G401 (cell line): ENCODE results near the gene GIPC2. TPM values are rescaled to one million over a fixed set of nuclear protein-coding genes. Genes with fewer than 3 reads are reported as not detected.
"Not testable (repeated sequence)": the region's sequence is repeated elsewhere in the genome, so short reads cannot be mapped to it uniquely, and the experiment has no call there.

Source experiments
- DNase-seq: peaks from one replicate; pipeline ENCODE4 v3.0.0-alpha.2; 2015; ENCODE audit warnings: low spot score
- in situ Hi-C: cut with HindIII; loops from 2 replicates; pipeline ENCODE4 v1.10.0; 2016; ENCODE audit warnings: low sequenced_read_pairs, mixed read lengths
- total RNA-seq: library from RNA; depleted of rRNA; stranded (reverse); fragments of >200 nt; shearing (Covaris generic); gene quantifications from 2 replicates; pipeline ENCODE4 v1.2.3, GENCODE V29; 2014

GIPC2 gene
- total RNA-seq, 1 experiment from 2014 or later, result not detected

DNA sequence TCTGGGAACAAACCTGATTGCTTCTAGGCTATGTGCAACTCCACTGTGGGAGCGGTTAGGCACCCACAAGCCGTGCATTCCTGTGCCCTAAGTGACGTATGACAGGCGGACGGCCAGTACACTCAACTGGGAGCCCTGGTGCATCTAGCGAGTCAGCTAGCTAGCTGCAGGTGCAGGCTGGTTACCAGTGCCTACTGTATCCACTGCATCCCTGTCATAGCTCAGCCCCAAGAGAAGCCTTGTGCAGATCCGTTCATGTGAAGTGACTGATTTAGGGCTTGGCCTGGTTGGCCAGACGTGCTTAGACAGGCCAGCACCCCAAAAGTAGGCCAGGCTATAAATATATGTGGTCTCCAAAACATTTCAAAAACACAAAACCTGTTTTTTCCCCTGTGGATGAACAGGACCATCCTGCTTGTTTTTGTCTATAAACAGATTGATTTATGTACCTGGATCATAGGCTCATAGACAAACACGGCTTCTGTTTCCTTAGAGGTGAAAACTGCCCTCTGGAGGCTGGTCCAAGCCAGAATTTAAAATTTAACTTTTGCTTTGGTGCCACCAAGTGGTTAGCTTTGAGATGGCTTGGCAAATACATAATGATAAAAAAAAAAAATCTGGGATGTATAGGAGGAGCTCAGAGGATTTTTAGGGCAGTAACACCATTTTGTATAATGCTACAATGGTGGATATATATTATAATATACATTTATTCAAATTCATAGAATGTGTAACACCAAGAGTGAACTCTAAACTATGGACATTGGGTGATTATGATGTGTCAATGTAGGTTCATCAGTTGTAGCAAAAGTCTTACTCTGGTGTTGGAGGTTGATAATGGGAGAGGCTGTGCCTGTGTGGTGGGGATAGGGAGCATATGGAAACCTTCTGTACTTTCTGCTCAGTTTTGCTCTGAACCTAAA lies 68.5 kb downstream of the GIPC2 start:
- in situ Hi-C loops, result no loop called here
- DNase-seq, result peak; percentile 76

- not testable (repeated sequence) for DNase-seq
These were observed 74.7 kb downstream of the GIPC2 start for GRCh38 chr1:78120485-78120884.

DNA sequence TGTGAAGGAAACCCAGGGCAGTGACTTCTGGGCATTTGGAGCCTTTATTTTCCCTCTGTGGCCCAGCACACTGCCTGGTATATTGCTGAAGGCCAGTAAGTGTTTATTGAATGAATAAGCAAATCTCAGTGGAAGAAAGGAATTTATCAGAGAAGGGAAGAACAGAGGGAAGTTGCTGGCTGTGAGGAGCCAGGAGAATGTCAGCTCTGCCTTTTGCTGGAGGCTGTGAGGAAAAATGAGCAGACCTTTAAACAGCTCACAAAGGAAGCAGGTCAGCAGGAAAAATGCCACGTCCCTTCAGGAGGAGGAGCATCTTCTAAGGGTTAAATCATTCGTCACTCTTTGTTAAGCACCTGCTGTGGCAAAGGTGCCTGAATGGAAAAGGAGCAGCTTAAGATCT lies 75.9 kb downstream of the GIPC2 start:
- no peak for DNase-seq
- in situ Hi-C loops, result no loop called here

More at GRCh38 chr1:78120485-78120884, 74.7 kb downstream of the GIPC2 start:
- in situ Hi-C loops, result not testable (repeated sequence)

GRCh38 chr1:78122389-78122788 lies 76.6 kb downstream of the GIPC2 start:
- in situ Hi-C loops, result no loop called here
- DNase-seq, result no peak

- in situ Hi-C loops, result no loop called here
These were observed 80.7 kb downstream of the GIPC2 start for GRCh38 chr1:78126506-78126905.

GRCh38 chr1:78132174-78132947 lies 86.6 kb downstream of the GIPC2 start:
- in situ Hi-C loops, result no loop called here
- no peak for DNase-seq

More at GRCh38 chr1:78126506-78126905, 80.7 kb downstream of the GIPC2 start:
- DNase-seq, result no peak

DNA sequence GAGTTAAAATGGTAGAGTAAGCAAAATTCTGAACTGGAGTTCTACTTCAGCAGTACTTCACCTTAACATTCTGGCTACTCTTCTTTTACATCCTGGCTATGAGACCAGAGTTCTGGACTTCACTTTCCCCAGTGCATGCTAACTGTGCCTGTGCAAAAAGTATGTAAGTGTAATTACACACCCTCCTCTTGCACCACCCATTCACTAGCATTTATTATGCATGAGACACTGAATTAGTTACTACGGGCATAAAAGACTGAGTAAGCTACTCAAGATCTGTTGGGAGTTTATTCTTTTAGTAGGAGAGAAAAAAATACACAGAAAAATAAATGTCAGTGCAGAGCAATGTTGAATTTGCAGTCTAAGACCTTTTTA lies 87.2 kb downstream of the GIPC2 start:
- in situ Hi-C loops, result no loop called here
- no peak for DNase-seq

DNA sequence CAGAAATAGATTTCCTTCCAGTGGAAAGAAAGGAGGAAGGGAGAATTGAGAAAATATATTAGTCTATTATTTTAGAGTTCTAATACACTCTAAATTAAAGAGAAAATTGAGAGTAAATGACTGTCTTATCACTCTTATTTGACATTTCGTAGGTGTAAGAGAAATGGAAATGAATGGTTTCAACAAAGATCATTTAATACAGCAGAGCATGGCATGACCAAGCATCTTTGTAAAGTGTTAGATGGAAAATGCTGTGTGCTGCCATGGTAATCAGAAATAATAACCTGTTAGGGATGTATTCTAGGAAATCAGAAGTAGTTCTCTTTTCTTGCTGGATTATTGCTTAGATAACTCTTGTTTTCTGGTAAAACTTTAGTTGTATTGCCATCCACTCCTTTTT lies 90.9 kb downstream of the GIPC2 start:
- in situ Hi-C loops, result no loop called here
- DNase-seq, result no peak

DNA sequence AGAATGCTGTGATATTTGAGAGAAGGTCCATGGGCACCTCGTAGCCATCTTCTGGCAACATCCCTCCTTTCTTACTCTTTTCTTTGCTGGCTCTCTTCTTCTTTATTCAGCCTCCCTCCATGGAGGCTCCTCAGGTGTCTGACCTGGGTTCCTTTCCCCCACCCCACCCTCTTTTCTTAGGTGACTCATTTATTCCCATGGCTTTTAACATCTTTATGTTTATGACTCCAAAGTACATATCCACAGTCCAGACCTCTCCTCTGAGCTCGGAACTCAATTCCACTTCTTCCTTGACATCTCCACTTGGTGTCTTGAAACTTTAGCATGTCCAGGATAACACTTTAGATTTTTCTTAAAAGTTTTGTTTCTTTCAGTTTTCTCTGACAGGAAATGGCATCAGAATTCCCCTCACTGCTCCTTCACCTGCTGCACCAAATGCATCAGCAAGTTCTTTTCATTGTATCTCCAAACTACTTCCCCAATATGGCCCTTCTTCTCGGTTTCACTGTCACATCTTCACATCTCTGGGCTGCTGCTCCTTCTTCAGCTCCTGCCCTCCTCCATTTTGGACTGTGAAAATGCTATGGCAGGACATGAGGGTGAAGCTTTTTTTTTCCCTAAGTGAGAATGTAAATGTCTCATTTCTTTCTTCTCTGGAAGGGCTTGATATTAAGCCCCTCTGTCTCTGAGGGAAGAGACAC lies 95.9 kb downstream of the GIPC2 start:
- no peak for DNase-seq
- in situ Hi-C loops, result no loop called here

GRCh38 chr1:78142736-78143135 lies 97.0 kb downstream of the GIPC2 start:
- in situ Hi-C loops, result no loop called here
- DNase-seq, result no peak

- in situ Hi-C loops, result no loop called here
These were observed 97.4 kb downstream of the GIPC2 start for GRCh38 chr1:78143152-78143551.

DNA sequence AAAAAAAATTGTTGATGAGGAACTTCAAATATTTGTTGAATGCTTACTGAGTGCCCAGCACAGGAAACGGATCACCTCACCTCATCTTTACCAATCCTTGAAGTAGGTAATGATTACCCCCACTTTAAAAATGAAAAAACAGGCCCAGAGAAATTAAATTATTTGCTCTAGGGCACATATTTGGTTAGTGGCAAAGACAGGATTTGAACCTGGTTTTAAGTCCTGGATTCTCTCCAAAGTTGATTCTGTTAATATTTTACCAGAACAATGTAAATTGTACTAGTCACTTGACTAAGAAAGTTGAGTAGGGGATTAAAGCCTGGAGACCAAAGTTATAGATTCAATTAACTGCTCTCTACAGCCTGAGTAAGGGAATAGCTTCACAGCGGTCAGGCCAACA lies 97.9 kb downstream of the GIPC2 start:
- in situ Hi-C loops, result no loop called here
- DNase-seq, result no peak

More at GRCh38 chr1:78143152-78143551, 97.4 kb downstream of the GIPC2 start:
- DNase-seq, result no peak

- in situ Hi-C loops, result no loop called here
- peak; percentile 46 for DNase-seq
These were observed 99.4 kb downstream of the GIPC2 start for GRCh38 chr1:78145105-78145580.

DNA sequence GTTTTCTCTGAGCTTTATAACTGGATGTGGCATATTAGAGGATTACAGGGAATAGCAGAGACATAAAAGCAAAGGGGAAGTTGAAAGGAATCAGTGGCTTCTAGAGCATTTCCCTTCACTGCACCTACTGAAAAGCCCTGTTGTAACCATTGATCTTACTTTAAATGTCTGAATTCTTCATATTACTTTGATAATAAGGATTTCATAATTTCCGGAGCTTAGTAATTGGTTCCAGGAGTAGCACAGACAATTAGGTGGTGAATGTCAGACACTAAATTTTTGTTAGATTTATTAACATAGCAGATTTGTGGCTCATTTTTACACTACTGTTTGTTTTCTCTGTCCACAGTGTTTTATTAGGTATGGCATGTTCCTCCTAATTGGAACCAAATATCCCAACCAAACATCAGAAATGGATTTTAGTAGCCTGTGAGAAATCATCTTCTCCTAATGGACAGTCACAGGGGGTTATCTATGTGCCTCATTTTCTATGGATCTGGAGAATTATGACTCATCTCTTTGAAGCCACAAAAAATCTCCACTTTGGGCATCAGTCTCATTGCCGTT lies 100.5 kb downstream of the GIPC2 start:
- in situ Hi-C loops, result no loop called here
- DNase-seq, result no peak

- in situ Hi-C loops, result no loop called here
- no peak for DNase-seq
These were observed 101.3 kb downstream of the GIPC2 start for GRCh38 chr1:78147031-78147430.

DNA sequence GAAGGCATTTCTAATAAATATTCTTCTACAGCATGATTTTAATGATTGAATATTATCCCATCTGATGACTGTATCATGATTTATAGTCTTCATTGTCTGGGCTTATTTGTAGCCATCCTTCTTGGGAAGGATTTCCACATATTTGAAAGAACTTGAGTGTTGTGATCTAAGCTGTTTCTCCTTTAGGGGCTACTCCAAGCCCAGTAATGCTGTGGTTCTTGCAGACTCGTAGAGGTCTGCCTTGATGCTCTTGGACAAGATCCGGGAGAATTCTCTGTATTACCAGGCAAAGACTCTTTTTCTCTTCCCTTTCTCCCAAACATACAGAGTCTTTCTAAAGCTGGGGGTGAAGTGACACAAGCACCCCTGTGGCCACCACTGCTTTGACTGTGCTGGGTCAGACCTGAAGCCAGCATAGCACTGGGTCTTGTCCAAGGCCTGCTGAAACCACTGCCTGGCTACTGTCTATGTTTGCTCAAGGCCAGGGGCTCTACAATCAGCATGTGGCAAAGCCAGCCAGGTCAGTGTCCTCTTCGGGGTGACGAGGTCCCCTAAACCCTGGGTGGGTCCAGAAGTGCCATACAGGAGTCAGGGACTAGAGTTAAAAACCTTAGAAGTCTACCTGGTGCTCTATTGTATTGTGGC lies 107.4 kb downstream of the GIPC2 start:
- no peak for DNase-seq
- in situ Hi-C loops, result no loop called here

DNA sequence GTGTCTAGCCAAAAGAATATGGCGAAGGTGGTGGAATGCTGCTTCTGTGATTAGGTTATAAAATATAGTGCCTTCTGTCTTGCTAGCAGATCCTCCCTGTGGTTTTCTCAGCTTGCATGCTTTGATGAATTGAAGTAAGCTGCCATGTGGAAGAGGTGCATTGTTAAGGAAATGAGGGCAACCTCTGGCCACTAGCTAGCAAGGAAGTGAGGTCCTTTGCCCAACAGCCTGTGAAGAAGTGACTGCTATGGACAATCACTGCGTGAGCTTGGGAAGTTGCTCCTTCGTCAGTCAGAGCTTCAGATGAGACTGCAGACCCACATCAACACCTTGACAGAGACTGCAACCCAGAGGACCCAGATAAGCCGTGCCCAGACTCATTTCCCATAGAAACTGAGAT lies 109.4 kb downstream of the GIPC2 start:
- in situ Hi-C loops, result no loop called here
- DNase-seq, result no peak

DNA sequence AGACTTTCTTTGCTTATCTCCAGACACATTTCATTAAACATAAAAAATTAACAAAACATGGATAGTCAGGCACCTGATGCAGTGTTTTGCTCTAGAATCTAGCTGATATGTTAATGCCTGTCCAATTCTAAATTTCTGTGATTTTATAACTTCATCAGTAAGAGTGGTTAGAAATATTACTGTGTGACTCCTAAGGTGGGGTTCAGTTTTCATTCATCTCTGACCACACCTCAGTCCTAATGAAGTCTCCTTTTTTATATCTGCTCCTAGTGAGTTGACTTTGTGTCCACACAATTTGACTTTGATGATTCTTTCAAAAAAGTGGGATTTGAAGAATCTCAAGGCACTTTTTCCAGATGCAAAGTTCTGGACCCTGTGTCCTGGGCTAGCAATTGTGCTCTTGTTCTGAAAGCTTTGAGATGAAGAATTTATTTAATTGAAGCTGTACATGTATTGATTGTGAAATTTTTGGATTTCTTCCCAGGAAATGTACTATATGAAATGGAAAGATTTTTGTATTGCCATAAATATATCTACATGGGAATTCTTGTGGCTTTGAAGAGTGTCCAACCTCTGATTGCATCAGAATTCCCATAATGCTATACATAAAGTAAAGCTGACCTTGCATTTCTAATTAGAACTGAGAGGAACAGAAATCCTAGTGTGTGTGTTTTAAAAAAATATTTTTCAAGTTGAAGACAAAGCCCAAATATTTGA lies 111.2 kb downstream of the GIPC2 start:
- DNase-seq, result no peak
- in situ Hi-C loops, result no loop called here
